Measurements from ENCODE around the gene NTM.

DNA sequence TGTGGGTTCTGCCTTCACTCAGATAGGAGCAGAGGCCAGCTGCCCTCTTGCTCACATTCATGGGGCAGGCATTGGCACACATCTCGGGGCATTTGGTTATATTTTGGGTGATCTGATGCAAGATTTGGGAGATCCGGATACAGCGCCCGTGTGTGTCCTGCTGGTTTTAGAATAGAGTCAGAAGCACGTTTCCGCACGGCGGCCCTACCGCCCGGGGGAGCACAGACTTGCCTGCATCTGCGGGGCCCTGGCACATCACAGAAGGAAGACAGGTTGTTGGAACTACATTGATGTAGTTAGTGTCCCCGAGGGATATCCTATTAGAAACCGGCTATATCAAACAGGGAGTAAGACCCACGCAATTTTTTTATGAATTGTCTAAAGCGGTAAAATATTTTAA lies 982.8 kb downstream of the NTM start:
- TF ChIP-seq, protein P1, sequence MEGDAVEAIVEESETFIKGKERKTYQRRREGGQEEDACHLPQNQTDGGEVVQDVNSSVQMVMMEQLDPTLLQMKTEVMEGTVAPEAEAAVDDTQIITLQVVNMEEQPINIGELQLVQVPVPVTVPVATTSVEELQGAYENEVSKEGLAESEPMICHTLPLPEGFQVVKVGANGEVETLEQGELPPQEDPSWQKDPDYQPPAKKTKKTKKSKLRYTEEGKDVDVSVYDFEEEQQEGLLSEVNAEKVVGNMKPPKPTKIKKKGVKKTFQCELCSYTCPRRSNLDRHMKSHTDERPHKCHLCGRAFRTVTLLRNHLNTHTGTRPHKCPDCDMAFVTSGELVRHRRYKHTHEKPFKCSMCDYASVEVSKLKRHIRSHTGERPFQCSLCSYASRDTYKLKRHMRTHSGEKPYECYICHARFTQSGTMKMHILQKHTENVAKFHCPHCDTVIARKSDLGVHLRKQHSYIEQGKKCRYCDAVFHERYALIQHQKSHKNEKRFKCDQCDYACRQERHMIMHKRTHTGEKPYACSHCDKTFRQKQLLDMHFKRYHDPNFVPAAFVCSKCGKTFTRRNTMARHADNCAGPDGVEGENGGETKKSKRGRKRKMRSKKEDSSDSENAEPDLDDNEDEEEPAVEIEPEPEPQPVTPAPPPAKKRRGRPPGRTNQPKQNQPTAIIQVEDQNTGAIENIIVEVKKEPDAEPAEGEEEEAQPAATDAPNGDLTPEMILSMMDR (IDR thresholded peaks at IDR 0.05; ENCODE audit: poor library complexity) = no peak
- TF ChIP-seq EZH2 (IDR thresholded peaks at IDR 0.05; ENCODE audit: borderline replicate concordance) = no peak
- TF ChIP-seq EZH2phosphoT487 (IDR thresholded peaks at IDR 0.05; ENCODE audit: low read depth, severe bottlenecking, unreplicated experiment) = no peak

Data from hepatocyte (in vitro differentiated cells).